GM06990 (cell line): ENCODE measurements around the gene TUT4.

Experiments used
- DNase-seq: peaks from one replicate; pipeline ENCODE4 v3.0.0-alpha.2; 2011; ENCODE audit not compliant: insufficient read length; ENCODE audit errors: extremely low read depth
- H3K27me3 ChIP-seq: replicated peaks from 2 replicates; pipeline ENCODE4 v1.6.0; 2011; ENCODE audit warnings: low read length; ENCODE audit not compliant: control insufficient read depth, insufficient read depth
- H3K36me3 ChIP-seq: 2 replicates; pipeline ENCODE4 v1.5.1; 2011; ENCODE audit warnings: low read length; ENCODE audit not compliant: control insufficient read depth, insufficient read depth
- H3K4me3 ChIP-seq: replicated peaks from 2 replicates; pipeline ENCODE4 v1.5.1; 2011; ENCODE audit warnings: low read depth, mild to moderate bottlenecking, control low read depth, low read length
- TF ChIP-seq, protein P1 (sequence below): IDR thresholded peaks from 2 replicates; pipeline ENCODE4 v1.5.1; 2011; ENCODE audit warnings: low read length, control low read depth, mild to moderate bottlenecking, inconsistent platforms; ENCODE audit not compliant: insufficient read depth, poor library complexity, severe bottlenecking

The TUT4 gene

DNA sequence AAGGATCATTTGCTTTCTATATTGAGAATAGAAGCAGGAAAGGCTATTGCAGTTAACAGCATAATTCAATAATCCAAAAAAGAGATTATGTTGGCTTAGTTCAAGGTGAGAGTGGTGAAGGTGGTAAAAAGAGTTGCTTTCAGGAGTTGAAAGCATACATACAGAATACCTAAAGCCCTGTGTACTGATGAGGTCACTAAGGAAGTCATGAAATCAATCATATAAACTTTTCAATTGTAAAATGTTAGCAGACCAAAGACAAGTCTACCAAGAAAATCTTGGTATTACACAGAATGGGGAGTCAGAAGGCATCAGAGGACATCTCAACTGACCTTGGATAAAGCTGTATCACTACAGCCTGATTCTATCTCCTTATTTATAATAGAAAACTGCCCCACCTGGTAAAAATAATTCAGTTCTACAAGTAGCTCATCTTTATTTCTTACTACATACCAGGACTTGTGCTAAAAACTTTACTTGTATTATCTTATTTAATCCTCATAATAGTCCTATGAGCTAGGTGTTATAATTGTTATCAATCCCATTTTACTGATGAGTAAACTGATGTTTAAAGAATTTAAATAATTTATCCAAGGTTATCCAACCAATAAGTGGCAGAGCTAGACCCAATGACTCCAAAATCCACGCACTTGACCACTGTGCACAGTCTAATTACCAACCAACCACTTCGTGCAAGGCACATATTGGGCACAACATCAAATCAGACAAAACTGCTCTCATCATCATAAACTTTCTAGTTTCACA lies 40.9 kb downstream of the TUT4 start:
- TF ChIP-seq, protein P1, sequence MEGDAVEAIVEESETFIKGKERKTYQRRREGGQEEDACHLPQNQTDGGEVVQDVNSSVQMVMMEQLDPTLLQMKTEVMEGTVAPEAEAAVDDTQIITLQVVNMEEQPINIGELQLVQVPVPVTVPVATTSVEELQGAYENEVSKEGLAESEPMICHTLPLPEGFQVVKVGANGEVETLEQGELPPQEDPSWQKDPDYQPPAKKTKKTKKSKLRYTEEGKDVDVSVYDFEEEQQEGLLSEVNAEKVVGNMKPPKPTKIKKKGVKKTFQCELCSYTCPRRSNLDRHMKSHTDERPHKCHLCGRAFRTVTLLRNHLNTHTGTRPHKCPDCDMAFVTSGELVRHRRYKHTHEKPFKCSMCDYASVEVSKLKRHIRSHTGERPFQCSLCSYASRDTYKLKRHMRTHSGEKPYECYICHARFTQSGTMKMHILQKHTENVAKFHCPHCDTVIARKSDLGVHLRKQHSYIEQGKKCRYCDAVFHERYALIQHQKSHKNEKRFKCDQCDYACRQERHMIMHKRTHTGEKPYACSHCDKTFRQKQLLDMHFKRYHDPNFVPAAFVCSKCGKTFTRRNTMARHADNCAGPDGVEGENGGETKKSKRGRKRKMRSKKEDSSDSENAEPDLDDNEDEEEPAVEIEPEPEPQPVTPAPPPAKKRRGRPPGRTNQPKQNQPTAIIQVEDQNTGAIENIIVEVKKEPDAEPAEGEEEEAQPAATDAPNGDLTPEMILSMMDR: no peak
- no peak overlapping the region for H3K4me3 ChIP-seq
- peaks cover 2% of the 10 kb centered on the region for H3K36me3 ChIP-seq
- no peaks in the 10 kb centered on the region for H3K27me3 ChIP-seq
- DNase-seq: no peak

DNA sequence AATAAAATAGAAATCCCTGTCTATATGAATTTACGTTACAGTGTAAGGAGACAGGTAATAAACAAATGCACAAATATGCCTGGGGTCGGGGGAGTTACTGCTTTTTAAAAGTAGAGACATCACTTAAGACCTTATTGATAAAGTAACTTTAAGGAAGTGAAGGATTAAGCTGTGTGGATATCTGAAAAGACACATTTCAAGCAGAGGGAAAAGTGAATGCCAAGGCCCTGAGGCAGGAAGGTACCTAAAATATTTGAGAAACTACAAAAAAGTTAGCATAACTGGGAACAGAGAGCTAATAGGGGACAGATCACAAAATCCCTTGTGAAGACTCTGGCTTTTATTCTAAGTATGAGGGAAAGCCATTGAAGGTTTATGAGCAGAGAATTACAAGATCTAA lies 41.5 kb downstream of the TUT4 start:
- TF ChIP-seq, protein P1: no peak
- Histone ChIP-seq H3K27me3 (no peaks in the 10 kb centered on the region), H3K4me3 (no peak overlapping the region), H3K36me3 (peaks cover 2% of the 10 kb centered on the region)
- no peak for DNase-seq

DNA sequence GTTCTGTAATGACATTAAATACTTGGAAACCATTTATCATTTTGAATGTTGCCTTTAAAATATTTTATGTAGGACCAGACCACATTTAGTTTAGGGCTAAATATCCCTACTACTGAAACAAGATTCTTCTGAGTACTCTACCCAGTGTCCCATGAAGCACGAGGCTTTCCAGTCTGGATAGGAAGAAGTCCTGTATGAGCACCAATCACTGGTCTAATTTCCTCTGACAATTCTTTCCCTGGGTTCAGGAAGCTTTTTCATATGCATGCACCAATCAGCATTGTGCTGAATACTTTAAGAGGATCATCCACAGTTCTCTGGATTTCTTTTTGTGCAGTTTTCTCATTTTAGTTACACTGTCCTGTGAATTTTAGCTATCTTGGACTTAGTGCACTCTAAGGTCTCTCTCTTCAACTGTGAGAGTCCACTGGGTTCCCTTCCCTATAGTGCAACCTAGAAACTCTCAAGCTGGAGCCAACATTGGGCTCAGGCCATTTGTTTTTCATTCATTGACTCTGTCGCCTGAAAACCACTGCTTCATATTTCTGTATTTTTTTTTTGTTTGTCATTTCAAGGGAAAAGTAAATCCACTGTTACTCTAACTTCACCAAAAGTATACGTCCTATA lies 45.9 kb downstream of the TUT4 start:
- Histone ChIP-seq H3K36me3 (peaks cover 2% of the 10 kb centered on the region), H3K27me3 (no peaks in the 10 kb centered on the region), H3K4me3 (no peak overlapping the region)
- TF ChIP-seq, protein P1: no peak
- no peak for DNase-seq

DNA sequence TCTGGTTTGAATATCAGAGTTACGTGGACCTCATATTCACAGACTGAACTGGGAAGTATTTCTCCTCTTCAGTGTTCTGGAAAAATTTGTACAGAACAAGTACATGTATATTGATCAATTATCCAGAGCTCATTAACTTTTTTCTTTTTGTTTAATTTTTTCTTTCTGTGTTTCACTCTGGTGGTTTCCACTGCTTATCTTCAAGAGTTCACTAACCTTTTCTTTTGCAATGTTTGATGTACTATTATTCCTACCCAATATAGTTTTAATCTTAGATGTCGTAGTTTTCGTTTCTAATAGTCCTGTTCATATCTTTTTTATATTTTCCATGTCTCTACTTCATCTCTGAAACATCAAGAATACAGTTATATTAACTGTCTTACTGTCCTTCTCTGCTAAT lies 46.5 kb downstream of the TUT4 start:
- TF ChIP-seq, protein P1: no peak
- peaks cover 2% of the 10 kb centered on the region for H3K36me3 ChIP-seq

DNA sequence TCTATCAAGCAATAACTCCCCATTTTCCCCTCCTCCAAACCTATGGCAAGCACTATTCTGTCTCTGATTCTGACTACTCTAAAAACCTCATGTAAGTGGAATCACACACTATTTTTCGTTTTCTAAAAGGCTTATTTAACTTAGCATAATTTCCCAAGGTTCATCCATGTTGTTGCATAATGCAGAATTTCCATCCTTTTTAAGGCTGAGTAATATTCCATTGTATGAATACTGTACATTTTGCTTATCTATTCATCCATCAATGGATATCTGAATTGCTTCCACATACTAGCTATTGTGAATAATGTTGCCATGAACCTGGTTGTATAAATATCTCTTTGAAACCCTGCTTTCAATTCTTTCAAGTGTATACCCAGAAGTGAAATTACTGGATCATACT lies 48.2 kb downstream of the TUT4 start:
- Histone ChIP-seq H3K36me3 (no peaks in the 10 kb centered on the region), H3K4me3 (no peak overlapping the region), H3K27me3 (no peaks in the 10 kb centered on the region)
- TF ChIP-seq, protein P1: no peak
- DNase-seq: no peak

More for the DNA sequence above, 46.5 kb downstream of the TUT4 start:
- DNase-seq: no peak
- Histone ChIP-seq H3K4me3 (no peak overlapping the region), H3K27me3 (no peaks in the 10 kb centered on the region)
